Measurements from ENCODE around the gene SSNA1.

Gene SSNA1

GRCh38 chr9:137171149-137171900 lies 17.2 kb upstream of the SSNA1 start:
- H3K9ac ChIP-seq (ENCODE audit: insufficient read length, low read depth) = no peak overlapping the region
- H3K4me3 ChIP-seq (ENCODE audit: insufficient read length, low read depth) = no peak overlapping the region
- peaks cover 56% of the 10 kb centered on the region for H3K27me3 ChIP-seq (ENCODE audit: insufficient read depth, insufficient read length)
- H3K4me1 ChIP-seq (ENCODE audit: insufficient read depth, insufficient read length) = peaks cover 26% of the 10 kb centered on the region
- TF ChIP-seq ZNF274 (IDR thresholded peaks at IDR 0.05; ENCODE audit: low read depth, low read length) (no peak), SUZ12 (IDR thresholded peaks at IDR 0.05; ENCODE audit: extremely low read depth, insufficient read depth, insufficient read length) (no peak), YY1 (IDR thresholded peaks at IDR 0.05; ENCODE audit: insufficient read depth, insufficient read length) (no peak)
- H3K36me3 ChIP-seq (ENCODE audit: insufficient read depth, insufficient read length, low read length) = peaks cover 9% of the 10 kb centered on the region
- H3K9me3 ChIP-seq (ENCODE audit: insufficient read depth, low read length) = no peaks in the 10 kb centered on the region
- no peak for DNase-seq (ENCODE audit: low read depth, low spot score)

- Histone ChIP-seq H3K9ac (ENCODE audit: insufficient read length, low read depth) (no peak overlapping the region), H3K9me3 (ENCODE audit: insufficient read depth, low read length) (no peaks in the 10 kb centered on the region), H3K27me3 (ENCODE audit: insufficient read depth, insufficient read length) (peaks cover 38% of the 10 kb centered on the region), H3K4me1 (ENCODE audit: insufficient read depth, insufficient read length) (peaks cover 23% of the 10 kb centered on the region), H3K36me3 (ENCODE audit: insufficient read depth, insufficient read length, low read length) (peaks cover 21% of the 10 kb centered on the region), H3K4me3 (ENCODE audit: insufficient read length, low read depth) (no peak overlapping the region)
- DNase-seq (ENCODE audit: low read depth, low spot score) = no peak
- no peak for TF ChIP-seq SUZ12 (IDR thresholded peaks at IDR 0.05; ENCODE audit: extremely low read depth, insufficient read depth, insufficient read length)
- no peak for TF ChIP-seq YY1 (IDR thresholded peaks at IDR 0.05; ENCODE audit: insufficient read depth, insufficient read length)
- TF ChIP-seq ZNF274 (IDR thresholded peaks at IDR 0.05; ENCODE audit: low read depth, low read length) = no peak
Observed at GRCh38 chr9:137172901-137173795, 15.3 kb upstream of the SSNA1 start.

- Histone ChIP-seq H3K4me1 (ENCODE audit: insufficient read depth, insufficient read length) (peaks cover 23% of the 10 kb centered on the region), H3K9ac (ENCODE audit: insufficient read length, low read depth) (no peak overlapping the region), H3K9me3 (ENCODE audit: insufficient read depth, low read length) (no peaks in the 10 kb centered on the region), H3K27me3 (ENCODE audit: insufficient read depth, insufficient read length) (peaks cover 29% of the 10 kb centered on the region), H3K4me3 (ENCODE audit: insufficient read length, low read depth) (no peak overlapping the region), H3K36me3 (ENCODE audit: insufficient read depth, insufficient read length, low read length) (peaks cover 29% of the 10 kb centered on the region)
- no peak for DNase-seq (ENCODE audit: low read depth, low spot score)
- TF ChIP-seq YY1 (IDR thresholded peaks at IDR 0.05; ENCODE audit: insufficient read depth, insufficient read length) = no peak
- no peak for TF ChIP-seq SUZ12 (IDR thresholded peaks at IDR 0.05; ENCODE audit: extremely low read depth, insufficient read depth, insufficient read length)
- no peak for TF ChIP-seq ZNF274 (IDR thresholded peaks at IDR 0.05; ENCODE audit: low read depth, low read length)
Observed at GRCh38 chr9:137173796-137174664, 14.4 kb upstream of the SSNA1 start.

GRCh38 chr9:137174722-137175293 lies 13.7 kb upstream of the SSNA1 start:
- Histone ChIP-seq H3K4me3 (ENCODE audit: insufficient read length, low read depth) (no peak overlapping the region), H3K9me3 (ENCODE audit: insufficient read depth, low read length) (no peaks in the 10 kb centered on the region), H3K36me3 (ENCODE audit: insufficient read depth, insufficient read length, low read length) (peaks cover 37% of the 10 kb centered on the region), H3K27me3 (ENCODE audit: insufficient read depth, insufficient read length) (peaks cover 21% of the 10 kb centered on the region), H3K9ac (ENCODE audit: insufficient read length, low read depth) (no peak overlapping the region), H3K4me1 (ENCODE audit: insufficient read depth, insufficient read length) (peaks cover 17% of the 10 kb centered on the region)
- TF ChIP-seq ZNF274 (IDR thresholded peaks at IDR 0.05; ENCODE audit: low read depth, low read length) = no peak
- DNase-seq (ENCODE audit: low read depth, low spot score) = no peak

GRCh38 chr9:137175345-137175961 lies 13.0 kb upstream of the SSNA1 start:
- DNase-seq (ENCODE audit: low read depth, low spot score) = no peak
- H3K9ac ChIP-seq (ENCODE audit: insufficient read length, low read depth) = no peak overlapping the region
- H3K36me3 ChIP-seq (ENCODE audit: insufficient read depth, insufficient read length, low read length) = peaks cover 44% of the 10 kb centered on the region
- H3K4me3 ChIP-seq (ENCODE audit: insufficient read length, low read depth) = no peak overlapping the region
- peaks cover 15% of the 10 kb centered on the region for H3K27me3 ChIP-seq (ENCODE audit: insufficient read depth, insufficient read length)
- TF ChIP-seq SUZ12 (IDR thresholded peaks at IDR 0.05; ENCODE audit: extremely low read depth, insufficient read depth, insufficient read length) = no peak
- TF ChIP-seq YY1 (IDR thresholded peaks at IDR 0.05; ENCODE audit: insufficient read depth, insufficient read length) = no peak
- no peak for TF ChIP-seq ZNF274 (IDR thresholded peaks at IDR 0.05; ENCODE audit: low read depth, low read length)
- no peaks in the 10 kb centered on the region for H3K9me3 ChIP-seq (ENCODE audit: insufficient read depth, low read length)
- peaks cover 12% of the 10 kb centered on the region for H3K4me1 ChIP-seq (ENCODE audit: insufficient read depth, insufficient read length)

GRCh38 chr9:137176302-137177182 lies 11.9 kb upstream of the SSNA1 start:
- Histone ChIP-seq H3K4me1 (ENCODE audit: insufficient read depth, insufficient read length) (peaks cover 5% of the 10 kb centered on the region), H3K4me3 (ENCODE audit: insufficient read length, low read depth) (no peak overlapping the region), H3K9me3 (ENCODE audit: insufficient read depth, low read length) (no peaks in the 10 kb centered on the region), H3K27me3 (ENCODE audit: insufficient read depth, insufficient read length) (peaks cover 5% of the 10 kb centered on the region), H3K36me3 (ENCODE audit: insufficient read depth, insufficient read length, low read length) (peaks cover 55% of the 10 kb centered on the region), H3K9ac (ENCODE audit: insufficient read length, low read depth) (no peak overlapping the region)
- TF ChIP-seq ZNF274 (IDR thresholded peaks at IDR 0.05; ENCODE audit: low read depth, low read length) (no peak), YY1 (IDR thresholded peaks at IDR 0.05; ENCODE audit: insufficient read depth, insufficient read length) (no peak), SUZ12 (IDR thresholded peaks at IDR 0.05; ENCODE audit: extremely low read depth, insufficient read depth, insufficient read length) (no peak)
- no peak for DNase-seq (ENCODE audit: low read depth, low spot score)
